ENCODE measurements around the gene ATG14.

GRCh38 chr14:55355922-55356321 lies 55.7 kb downstream of the ATG14 start:
- TF ChIP-seq, protein P1, sequence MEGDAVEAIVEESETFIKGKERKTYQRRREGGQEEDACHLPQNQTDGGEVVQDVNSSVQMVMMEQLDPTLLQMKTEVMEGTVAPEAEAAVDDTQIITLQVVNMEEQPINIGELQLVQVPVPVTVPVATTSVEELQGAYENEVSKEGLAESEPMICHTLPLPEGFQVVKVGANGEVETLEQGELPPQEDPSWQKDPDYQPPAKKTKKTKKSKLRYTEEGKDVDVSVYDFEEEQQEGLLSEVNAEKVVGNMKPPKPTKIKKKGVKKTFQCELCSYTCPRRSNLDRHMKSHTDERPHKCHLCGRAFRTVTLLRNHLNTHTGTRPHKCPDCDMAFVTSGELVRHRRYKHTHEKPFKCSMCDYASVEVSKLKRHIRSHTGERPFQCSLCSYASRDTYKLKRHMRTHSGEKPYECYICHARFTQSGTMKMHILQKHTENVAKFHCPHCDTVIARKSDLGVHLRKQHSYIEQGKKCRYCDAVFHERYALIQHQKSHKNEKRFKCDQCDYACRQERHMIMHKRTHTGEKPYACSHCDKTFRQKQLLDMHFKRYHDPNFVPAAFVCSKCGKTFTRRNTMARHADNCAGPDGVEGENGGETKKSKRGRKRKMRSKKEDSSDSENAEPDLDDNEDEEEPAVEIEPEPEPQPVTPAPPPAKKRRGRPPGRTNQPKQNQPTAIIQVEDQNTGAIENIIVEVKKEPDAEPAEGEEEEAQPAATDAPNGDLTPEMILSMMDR (IDR thresholded peaks at IDR 0.05), result no peak
- TF ChIP-seq POLR2A (IDR thresholded peaks at IDR 0.05), result no peak

Measured in prostate gland (tissue), 2 donors.